Measurements from ENCODE around the gene SPNS3. TPM values are rescaled to one million over a fixed set of nuclear protein-coding genes. Genes with fewer than 3 reads are reported as not detected.

The SPNS3 gene
- total and polyA plus RNA-seq, 4 donors = 0.40 to 1.6 (median 0.52) TPM

DNA sequence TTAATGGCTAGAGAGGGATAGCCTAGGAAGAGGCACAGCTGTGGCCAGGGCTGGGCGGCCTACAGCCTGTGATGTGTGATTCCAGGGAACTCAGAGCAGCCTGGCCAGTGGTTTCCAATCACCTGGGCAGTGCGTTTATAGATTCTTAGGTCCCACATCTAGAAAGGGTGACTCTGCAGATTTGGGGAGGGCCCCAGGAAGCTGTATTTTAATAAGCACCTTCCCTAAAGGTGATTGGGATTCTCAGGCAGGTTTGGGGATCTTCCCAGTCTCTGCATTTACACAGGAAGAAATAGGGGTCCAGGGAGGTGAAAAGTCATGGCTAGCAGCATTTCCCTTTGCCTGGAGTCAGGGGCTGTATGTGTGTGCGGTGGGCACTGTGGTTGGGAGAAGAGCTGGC lies 74.5 kb downstream of the SPNS3 start:
- peaks cover 0 to 78% (median 13%) of the 10 kb centered on the region in 5 donors for H3K4me1 ChIP-seq (ENCODE audit: control insufficient read depth in 5 of 5, insufficient read depth in 5 of 5, low read length in 5 of 5)
- no peaks in the 10 kb centered on the region for H3K36me3 ChIP-seq (ENCODE audit: control insufficient read depth in 4 of 4, insufficient read depth in 4 of 4, low read length in 4 of 4)
- WGBS, 2 donors = 69 to 77% methylated on average over 3 of the region's 3 CpGs
- ATAC-seq (ENCODE audit: insufficient read depth, low FRiP score) = no peak
- no peak for DNase-seq
- H3K9ac ChIP-seq (ENCODE audit: insufficient read depth in 1 of 2, low read length in 2 of 2) = no peak overlapping the region
- no peak overlapping the region for H3K4me3 ChIP-seq
- no peaks in the 10 kb centered on the region for H3K9me3 ChIP-seq (ENCODE audit: control insufficient read depth in 4 of 4, insufficient read depth in 3 of 4, low read length in 3 of 4)
- H3K27ac ChIP-seq (ENCODE audit: low read depth in 1 of 2, low read length in 1 of 2) = peak overlapping the region in 1 of 2 donors; percentile 70
- no peaks in the 10 kb centered on the region for H3K27me3 ChIP-seq (ENCODE audit: control insufficient read depth in 3 of 3, insufficient read depth in 3 of 3, low read length in 2 of 3)
- TF ChIP-seq CTCF (IDR thresholded peaks at IDR 0.05; ENCODE audit: control extremely low read depth, extremely low read depth) = no peak

DNA sequence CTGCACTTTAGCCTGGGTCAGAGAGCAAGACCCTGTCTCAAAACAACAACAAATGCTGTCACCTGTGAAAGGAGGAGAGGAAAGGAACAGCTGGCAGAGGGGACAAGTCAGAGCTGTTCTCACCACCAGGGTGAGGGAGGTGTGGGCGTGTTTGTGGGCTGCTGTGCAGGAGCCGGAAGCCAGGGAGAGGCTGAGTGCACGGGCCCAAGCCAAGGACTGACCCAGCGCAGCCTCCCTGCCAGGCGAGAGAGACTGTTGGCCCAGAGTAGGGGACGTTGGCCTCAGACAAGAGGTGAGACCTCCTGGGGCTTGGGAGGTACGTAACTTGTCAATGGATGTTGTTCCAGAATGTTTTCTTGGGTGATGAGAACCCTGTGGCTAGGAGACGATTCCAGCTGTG lies 75.7 kb downstream of the SPNS3 start:
- Histone ChIP-seq H3K27ac (ENCODE audit: low read depth in 1 of 2, low read length in 1 of 2) (peak overlapping the region; percentile 51 to 70), H3K4me3 (no peak overlapping the region), H3K4me1 (ENCODE audit: control insufficient read depth in 5 of 5, insufficient read depth in 5 of 5, low read length in 5 of 5) (peaks cover 0 to 75% (median 16%) of the 10 kb centered on the region in 5 donors), H3K9me3 (ENCODE audit: control insufficient read depth in 4 of 4, insufficient read depth in 3 of 4, low read length in 3 of 4) (no peaks in the 10 kb centered on the region), H3K9ac (ENCODE audit: insufficient read depth in 1 of 2, low read length in 2 of 2) (no peak overlapping the region), H3K27me3 (ENCODE audit: control insufficient read depth in 3 of 3, insufficient read depth in 3 of 3, low read length in 2 of 3) (no peaks in the 10 kb centered on the region), H3K36me3 (ENCODE audit: control insufficient read depth in 4 of 4, insufficient read depth in 4 of 4, low read length in 4 of 4) (no peaks in the 10 kb centered on the region)
- 21 to 27% methylated on average over 8 of the region's 8 CpGs for WGBS, 2 donors
- DNase-seq (no peak), ATAC-seq (ENCODE audit: insufficient read depth, low FRiP score) (no peak)
- TF ChIP-seq CTCF (IDR thresholded peaks at IDR 0.05; ENCODE audit: control extremely low read depth, extremely low read depth) = no peak

- no peak overlapping the region for H3K9ac ChIP-seq (ENCODE audit: insufficient read depth in 1 of 2, low read length in 2 of 2)
- no peak for DNase-seq
Observed at GRCh38 chr17:4509923-4510617, 76.3 kb downstream of the SPNS3 start.

More at GRCh38 chr17:4509923-4510617, 76.3 kb downstream of the SPNS3 start:
- 38 to 51% methylated on average over 21 of the region's 21 CpGs for WGBS, 2 donors
- TF ChIP-seq CTCF (IDR thresholded peaks at IDR 0.05; ENCODE audit: control extremely low read depth, extremely low read depth) = no peak
- Histone ChIP-seq H3K27ac (ENCODE audit: low read depth in 1 of 2, low read length in 1 of 2) (peak overlapping the region; percentile 51 to 70), H3K27me3 (ENCODE audit: control insufficient read depth in 3 of 3, insufficient read depth in 3 of 3, low read length in 2 of 3) (no peaks in the 10 kb centered on the region), H3K4me1 (ENCODE audit: control insufficient read depth in 5 of 5, insufficient read depth in 5 of 5, low read length in 5 of 5) (peaks cover 0 to 77% (median 21%) of the 10 kb centered on the region in 5 donors), H3K36me3 (ENCODE audit: control insufficient read depth in 4 of 4, insufficient read depth in 4 of 4, low read length in 4 of 4) (no peaks in the 10 kb centered on the region), H3K4me3 (no peak overlapping the region), H3K9me3 (ENCODE audit: control insufficient read depth in 4 of 4, insufficient read depth in 3 of 4, low read length in 3 of 4) (no peaks in the 10 kb centered on the region)
- ATAC-seq (ENCODE audit: insufficient read depth, low FRiP score) = peak; percentile 10
